Activated CD4-positive, alpha-beta memory T cell treated with anti-CD3 and anti-CD28 coated beads for 36 hours (primary cell): ENCODE measurements around the gene INTU. TPM values are rescaled to one million over a fixed set of nuclear protein-coding genes. Genes with fewer than 3 reads are reported as not detected.
"Not testable (repeated sequence)": the region's sequence is repeated elsewhere in the genome, so short reads cannot be mapped to it uniquely, and the experiment has no call there.

ENCODE experiments used
- CTCF ChIA-PET: fragments of 350-600 bp; sonication (Branson Sonifier 250); formaldehyde crosslinking; loops from one replicate; lab custom pipeline; 2021; ENCODE audit warnings: antibody characterized with exemption, inconsistent platforms; lab: Charles Lee
- POLR2A ChIA-PET: fragments of 350-600 bp; sonication (Branson Sonifier 250); formaldehyde crosslinking; loops from one replicate; lab custom pipeline; 2021; ENCODE audit warnings: antibody characterized with exemption; lab: Charles Lee
- DNase-seq: peaks from one replicate; pipeline ENCODE4 v3.0.0-alpha.2; 2020
- H3K27ac Mint-ChIP-seq: one replicate; pipeline ENCODE4 v1.8.0; 2021; ENCODE audit warnings: mixed read lengths
- H3K27me3 Mint-ChIP-seq: one replicate; pipeline ENCODE4 v1.8.0; 2021; ENCODE audit warnings: mixed read lengths
- H3K36me3 Mint-ChIP-seq: one replicate; pipeline ENCODE4 v1.8.0; 2021; ENCODE audit warnings: mixed read lengths
- H3K4me1 Mint-ChIP-seq: one replicate; pipeline ENCODE4 v1.8.0; 2021; ENCODE audit warnings: low read depth, mixed read lengths
- H3K4me3 Mint-ChIP-seq: one replicate; pipeline ENCODE4 v1.8.0; 2021; ENCODE audit warnings: mild to moderate bottlenecking, mixed read lengths
- H3K9me3 Mint-ChIP-seq: one replicate; pipeline ENCODE4 v1.8.0; 2021; ENCODE audit warnings: mixed read lengths
- intact Hi-C: fragments of 100-400 bp; cut with micrococcal nuclease; formaldehyde crosslinking; loops from one replicate; pipeline ENCODE4 v1.15.1; 2023
- total RNA-seq, 2 experiments: library from RNA; stranded (reverse); gene quantifications; one replicate each; pipeline ENCODE4 v1.2.3, GENCODE V29; 2021

The INTU gene
- total RNA-seq, 2 experiments from 2014 or later, result 0.19 to 0.48 TPM

GRCh38 chr4:127648061-127648460 lies 15.3 kb downstream of the INTU start:
- CTCF ChIA-PET, result no interaction called here
- intact Hi-C loops, result no loop called here
- Mint-ChIP-seq H3K4me1 (no peaks in the 10 kb centered on the region), H3K27ac (no peak overlapping the region), H3K36me3 (no peaks in the 10 kb centered on the region), H3K9me3 (no peaks in the 10 kb centered on the region), H3K4me3 (no peak overlapping the region), H3K27me3 (peaks cover 3% of the 10 kb centered on the region)
- DNase-seq, result no peak
- POLR2A ChIA-PET, result no interaction called here

DNA sequence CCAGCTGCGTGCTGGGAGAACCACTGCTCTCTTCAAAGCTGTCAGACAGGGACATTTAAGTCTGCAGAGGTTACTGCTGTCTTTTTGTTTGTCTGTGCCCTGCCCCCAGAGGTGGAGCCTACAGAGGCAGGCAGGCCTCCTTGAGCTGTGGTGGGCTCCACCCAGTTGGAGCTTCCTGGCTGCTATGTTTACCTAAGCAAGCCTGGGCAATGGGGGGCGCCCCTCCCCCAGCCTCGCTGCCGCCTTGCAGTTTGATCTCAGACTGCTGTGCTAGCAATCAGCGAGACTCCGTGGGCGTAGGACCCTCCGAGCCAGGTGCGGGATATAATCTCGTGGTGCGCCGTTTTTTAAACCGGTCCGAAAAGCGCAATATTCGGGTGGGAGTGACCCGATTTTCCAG lies 22.8 kb downstream of the INTU start:
- DNase-seq, POLR2A ChIA-PET, H3K27me3 Mint-ChIP-seq, H3K27ac Mint-ChIP-seq, intact Hi-C loops, H3K9me3 Mint-ChIP-seq, H3K4me3 Mint-ChIP-seq, H3K4me1 Mint-ChIP-seq, H3K36me3 Mint-ChIP-seq, CTCF ChIA-PET: not testable (repeated sequence)

DNA sequence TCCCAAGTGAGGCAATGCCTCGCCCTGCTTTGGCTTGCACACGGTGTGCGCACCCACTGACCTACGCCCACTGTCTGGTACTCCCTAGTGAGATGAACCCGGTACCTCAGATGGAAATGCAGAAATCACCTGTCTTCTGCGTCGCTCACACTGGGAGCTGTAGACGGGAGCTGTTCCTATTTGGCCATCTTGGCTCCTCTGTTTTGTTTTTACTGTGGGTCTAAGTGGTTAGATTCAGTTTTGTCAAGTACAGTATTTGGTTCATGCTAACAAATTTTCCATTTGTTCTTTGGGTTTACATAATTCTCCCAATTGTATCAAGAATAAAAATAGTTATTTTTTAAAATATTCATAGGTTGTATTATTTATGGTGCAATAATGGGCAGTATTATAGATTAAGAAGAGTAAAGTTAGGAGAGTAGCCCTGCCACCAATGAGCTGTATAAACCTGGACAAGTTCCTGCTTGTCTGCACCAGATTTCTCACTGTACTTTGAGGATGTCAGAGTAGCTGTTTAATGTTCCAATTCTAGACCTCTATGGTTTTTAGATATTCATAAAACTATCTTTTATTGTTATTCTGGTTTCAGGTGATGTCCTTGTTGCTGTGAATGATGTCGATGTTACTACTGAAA lies 23.4 kb downstream of the INTU start:
- Mint-ChIP-seq H3K9me3 (no peaks in the 10 kb centered on the region), H3K4me3 (no peak overlapping the region), H3K4me1 (no peaks in the 10 kb centered on the region), H3K27me3 (no peaks in the 10 kb centered on the region), H3K36me3 (no peaks in the 10 kb centered on the region), H3K27ac (no peak overlapping the region)
- ChIA-PET POLR2A (no interaction called here), CTCF (no interaction called here)
- no peak for DNase-seq
- intact Hi-C loops, result no loop called here

- DNase-seq, result no peak
- H3K27ac Mint-ChIP-seq, result no peak overlapping the region
- H3K4me1 Mint-ChIP-seq, result no peaks in the 10 kb centered on the region
- intact Hi-C loops, result no loop called here
- CTCF ChIA-PET, result no interaction called here
- no peak overlapping the region for H3K4me3 Mint-ChIP-seq
- no peaks in the 10 kb centered on the region for H3K9me3 Mint-ChIP-seq
- no peaks in the 10 kb centered on the region for H3K27me3 Mint-ChIP-seq
- no peaks in the 10 kb centered on the region for H3K36me3 Mint-ChIP-seq
- POLR2A ChIA-PET, result no interaction called here
Measured at GRCh38 chr4:127660284-127660885, 27.6 kb downstream of the INTU start.

DNA sequence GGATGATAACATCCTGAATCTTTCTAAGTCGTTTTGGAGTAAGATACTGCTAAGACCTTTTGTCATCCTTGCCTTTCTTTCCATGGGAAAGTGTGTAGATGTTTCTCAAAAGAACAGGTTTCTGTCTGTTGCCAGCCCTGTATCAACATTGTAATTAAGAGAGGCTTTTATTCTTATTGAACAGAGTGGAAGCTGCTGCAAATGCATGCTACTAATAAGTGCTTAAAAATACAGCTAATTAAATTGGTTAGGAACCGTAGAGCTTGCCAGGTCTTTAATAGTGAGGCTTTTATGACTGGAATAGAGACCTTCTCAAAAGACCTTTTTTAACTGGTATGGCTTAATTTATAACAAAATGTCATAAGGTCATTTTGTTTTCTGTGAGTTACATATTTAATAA lies 34.4 kb downstream of the INTU start:
- ChIA-PET CTCF (no interaction called here), POLR2A (no interaction called here)
- Mint-ChIP-seq H3K27ac (no peak overlapping the region), H3K9me3 (no peaks in the 10 kb centered on the region), H3K4me1 (no peaks in the 10 kb centered on the region), H3K36me3 (no peaks in the 10 kb centered on the region), H3K4me3 (no peak overlapping the region), H3K27me3 (peaks cover 6% of the 10 kb centered on the region)
- intact Hi-C loops, result no loop called here
- no peak for DNase-seq

GRCh38 chr4:127667772-127668171 lies 35.0 kb downstream of the INTU start:
- Mint-ChIP-seq H3K4me3 (no peak overlapping the region), H3K9me3 (no peaks in the 10 kb centered on the region), H3K36me3 (no peaks in the 10 kb centered on the region), H3K27ac (no peak overlapping the region), H3K4me1 (no peaks in the 10 kb centered on the region), H3K27me3 (peaks cover 6% of the 10 kb centered on the region)
- DNase-seq, result no peak
- POLR2A ChIA-PET, result no interaction called here
- CTCF ChIA-PET, result no interaction called here
- intact Hi-C loops, result no loop called here

- Mint-ChIP-seq H3K36me3 (no peaks in the 10 kb centered on the region), H3K4me3 (no peak overlapping the region), H3K27ac (no peak overlapping the region), H3K27me3 (peaks cover 6% of the 10 kb centered on the region), H3K9me3 (no peaks in the 10 kb centered on the region), H3K4me1 (no peaks in the 10 kb centered on the region)
- no peak for DNase-seq
- CTCF ChIA-PET, result no interaction called here
- POLR2A ChIA-PET, result no interaction called here
- intact Hi-C loops, result no loop called here
Measured at GRCh38 chr4:127668770-127669169, 36.0 kb downstream of the INTU start.

DNA sequence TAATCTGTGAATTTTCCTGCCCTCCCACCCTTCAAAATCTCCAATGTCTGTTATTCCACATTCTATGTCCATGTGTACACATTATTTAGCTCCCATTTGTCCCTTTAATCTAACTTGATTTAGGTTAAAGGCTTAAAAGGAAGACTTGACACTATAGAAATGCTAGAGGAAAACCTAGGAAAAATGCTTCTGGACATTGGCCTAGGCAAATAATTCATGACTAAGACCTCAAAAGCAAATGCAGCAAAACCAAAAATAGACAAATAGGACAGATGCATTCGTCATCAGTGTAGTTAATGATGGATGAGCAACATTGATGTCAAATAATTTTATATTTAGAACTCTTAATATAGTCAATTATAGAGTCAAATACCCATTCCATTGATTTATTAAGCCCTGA lies 36.9 kb downstream of the INTU start:
- no peaks in the 10 kb centered on the region for H3K36me3 Mint-ChIP-seq
- H3K27ac Mint-ChIP-seq, result no peak overlapping the region
- ChIA-PET POLR2A (no interaction called here), CTCF (no interaction called here)
- DNase-seq, result no peak
- peaks cover 6% of the 10 kb centered on the region for H3K27me3 Mint-ChIP-seq
- no peaks in the 10 kb centered on the region for H3K4me1 Mint-ChIP-seq
- H3K4me3 Mint-ChIP-seq, result no peak overlapping the region
- no peaks in the 10 kb centered on the region for H3K9me3 Mint-ChIP-seq
- intact Hi-C loops, result no loop called here

GRCh38 chr4:127672111-127672510 lies 39.4 kb downstream of the INTU start:
- POLR2A ChIA-PET, result interaction anchor here (0.7 kb wide), 1 partner anchor 53 kb away, joined by 3 read pairs; no protein-coding TSS in a partner anchor
- DNase-seq, result no peak
- CTCF ChIA-PET, result no interaction called here
- H3K9me3 Mint-ChIP-seq, result no peaks in the 10 kb centered on the region
- H3K36me3 Mint-ChIP-seq, result no peaks in the 10 kb centered on the region
- no peak overlapping the region for H3K4me3 Mint-ChIP-seq
- H3K27me3 Mint-ChIP-seq, result peaks cover 3% of the 10 kb centered on the region
- no peaks in the 10 kb centered on the region for H3K4me1 Mint-ChIP-seq
- intact Hi-C loops, result no loop called here
- no peak overlapping the region for H3K27ac Mint-ChIP-seq

GRCh38 chr4:127685292-127685691 lies 52.5 kb downstream of the INTU start:
- intact Hi-C loops, result no loop called here
- no peaks in the 10 kb centered on the region for H3K27me3 Mint-ChIP-seq
- no peaks in the 10 kb centered on the region for H3K36me3 Mint-ChIP-seq
- no peak overlapping the region for H3K27ac Mint-ChIP-seq
- H3K9me3 Mint-ChIP-seq, result peaks cover 2% of the 10 kb centered on the region
- POLR2A ChIA-PET, result no interaction called here
- DNase-seq, result no peak
- no peaks in the 10 kb centered on the region for H3K4me1 Mint-ChIP-seq
- no peak overlapping the region for H3K4me3 Mint-ChIP-seq
- CTCF ChIA-PET, result no interaction called here

GRCh38 chr4:127686658-127687057 lies 53.9 kb downstream of the INTU start:
- H3K36me3 Mint-ChIP-seq, result no peaks in the 10 kb centered on the region
- H3K4me3 Mint-ChIP-seq, result no peak overlapping the region
- POLR2A ChIA-PET, result no interaction called here
- DNase-seq, result no peak
- H3K27ac Mint-ChIP-seq, result no peak overlapping the region
- CTCF ChIA-PET, result no interaction called here
- H3K27me3 Mint-ChIP-seq, result no peaks in the 10 kb centered on the region
- H3K9me3 Mint-ChIP-seq, result peaks cover 2% of the 10 kb centered on the region
- intact Hi-C loops, result no loop called here
- H3K4me1 Mint-ChIP-seq, result no peaks in the 10 kb centered on the region

DNA sequence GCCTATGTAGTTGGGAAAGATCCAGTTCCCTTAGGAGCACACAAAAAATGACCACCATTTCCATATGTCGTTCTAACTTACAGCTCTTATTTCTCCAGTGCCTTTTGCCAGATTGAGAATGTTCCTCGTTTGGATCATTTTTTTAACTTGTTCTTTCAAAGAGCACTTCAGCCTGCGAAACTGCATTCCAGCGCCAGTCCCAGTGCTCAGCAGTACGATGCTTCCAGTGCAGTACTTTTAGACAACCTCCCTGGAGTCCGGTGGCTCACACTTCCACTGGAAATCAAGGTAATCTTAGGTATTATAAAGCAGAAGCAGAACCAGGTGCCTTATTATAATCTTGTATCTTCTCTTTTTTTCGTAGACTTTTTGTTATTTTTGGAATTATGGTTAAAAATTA lies 54.8 kb downstream of the INTU start:
- ChIA-PET POLR2A (no interaction called here), CTCF (no interaction called here)
- intact Hi-C loops, result no loop called here
- Mint-ChIP-seq H3K4me3 (no peak overlapping the region), H3K36me3 (no peaks in the 10 kb centered on the region), H3K9me3 (no peaks in the 10 kb centered on the region), H3K4me1 (no peaks in the 10 kb centered on the region), H3K27ac (no peak overlapping the region), H3K27me3 (no peaks in the 10 kb centered on the region)
- no peak for DNase-seq

GRCh38 chr4:127698789-127699200 lies 66.0 kb downstream of the INTU start:
- intact Hi-C loops, result no loop called here
- DNase-seq, result no peak
- Mint-ChIP-seq H3K27ac (no peak overlapping the region), H3K27me3 (peaks cover 8% of the 10 kb centered on the region), H3K4me1 (no peaks in the 10 kb centered on the region), H3K9me3 (peaks cover 9% of the 10 kb centered on the region), H3K4me3 (no peak overlapping the region), H3K36me3 (no peaks in the 10 kb centered on the region)
- ChIA-PET POLR2A (interaction anchor here (0.6 kb wide), 1 partner anchor 363 kb away, joined by 5 read pairs; no protein-coding TSS in a partner anchor), CTCF (no interaction called here)
